ENCODE results near the gene KANSL2.
"Not testable (repeated sequence)": the region's sequence is repeated elsewhere in the genome, so short reads cannot be mapped to it uniquely, and the experiment has no call there.

The KANSL2 gene

DNA sequence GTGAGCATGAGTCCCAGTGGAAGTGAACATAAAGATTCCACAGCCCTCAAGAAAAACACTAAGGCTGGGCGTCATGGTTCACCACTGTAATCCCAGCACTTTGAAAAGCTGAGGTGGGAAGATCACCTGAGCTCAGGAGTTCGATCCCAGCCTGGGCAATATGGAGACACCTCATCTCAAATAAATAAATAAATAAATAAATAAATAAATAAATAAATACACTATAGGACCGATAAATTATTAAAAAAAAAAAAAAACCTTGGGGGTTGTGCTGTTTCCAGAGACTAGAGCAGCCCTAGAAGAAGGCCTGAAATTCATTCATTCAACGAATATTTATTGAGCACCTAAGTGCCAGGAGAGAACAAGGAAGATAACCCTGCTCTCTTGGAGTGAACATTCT lies 1.5 kb upstream of the KANSL2 start:
- DNase-seq: no peak

DNA sequence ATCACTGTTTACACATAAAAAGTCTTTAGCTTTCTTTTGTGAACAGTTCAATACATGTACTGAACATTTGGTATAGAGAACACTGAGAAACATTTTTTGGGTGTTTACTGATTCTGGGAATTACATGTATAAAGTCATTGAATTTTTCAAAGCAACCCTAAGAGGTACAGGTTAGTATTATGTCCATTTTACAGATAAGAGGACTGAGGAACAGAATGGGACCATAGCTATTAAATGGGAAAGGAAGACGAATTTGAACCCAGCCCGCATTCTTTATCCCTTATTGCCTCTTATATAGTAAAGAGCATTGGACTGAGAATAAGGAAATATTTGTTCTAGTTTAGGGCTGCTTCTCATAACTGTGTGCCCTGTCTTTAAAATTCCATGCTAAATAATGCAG lies 889 bp upstream of the KANSL2 start:
- no peak for DNase-seq

DNA sequence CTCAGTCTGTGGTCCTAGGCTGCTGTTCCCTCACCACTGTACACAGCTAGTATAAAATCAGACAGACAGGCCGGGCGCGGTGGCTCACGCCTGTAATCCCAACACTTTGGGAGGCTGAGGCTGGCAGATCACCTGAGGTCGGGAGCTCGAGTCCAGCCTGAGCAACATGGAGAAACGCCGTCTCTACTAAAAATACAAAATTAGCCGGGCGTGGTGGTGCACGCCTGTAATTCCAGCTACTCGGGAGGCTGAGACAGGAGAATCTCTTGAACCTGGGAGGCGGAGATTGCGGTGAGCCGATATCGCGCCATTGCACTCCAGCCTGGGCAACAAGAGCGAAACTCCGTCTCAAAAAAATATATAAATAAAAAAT lies 481 bp upstream of the KANSL2 start:
- DNase-seq: peak; percentile 8

DNA sequence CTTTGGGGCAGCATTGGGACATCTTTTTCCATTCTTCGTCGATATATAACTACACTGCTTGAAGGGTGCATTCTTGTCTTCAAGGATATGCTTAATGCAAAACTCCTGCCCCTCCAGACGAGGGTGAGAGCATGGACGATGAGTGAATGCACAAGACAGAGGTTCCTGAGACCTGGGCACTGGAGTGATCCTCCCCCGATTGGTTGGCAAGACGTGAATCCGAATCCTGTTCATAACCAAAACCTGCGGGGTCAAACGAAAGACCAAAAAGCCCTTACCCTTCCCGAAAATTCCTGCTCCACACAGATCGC lies 684 bp downstream of the KANSL2 start:
- DNase-seq: no peak

DNA sequence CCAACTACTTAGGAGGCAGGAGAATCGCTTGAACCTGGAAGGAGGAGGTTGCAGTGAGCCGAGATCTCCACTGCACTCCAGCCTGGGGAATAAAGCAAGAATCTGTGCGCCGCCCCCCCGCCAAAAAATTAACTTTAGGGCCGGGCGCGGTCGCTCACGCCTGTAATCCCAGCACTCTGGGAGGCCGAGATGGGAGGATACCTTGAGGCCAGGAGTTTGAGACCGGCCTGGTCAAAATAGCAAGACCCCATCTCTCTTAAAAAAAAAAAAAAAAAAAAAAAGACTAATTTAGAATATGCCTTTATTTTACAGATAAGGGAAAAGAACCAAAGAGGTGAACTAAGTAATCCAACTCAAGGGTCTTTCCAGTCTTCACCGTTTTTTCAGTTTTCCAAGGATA lies 1.2 kb downstream of the KANSL2 start:
- no peak for DNase-seq

DNA sequence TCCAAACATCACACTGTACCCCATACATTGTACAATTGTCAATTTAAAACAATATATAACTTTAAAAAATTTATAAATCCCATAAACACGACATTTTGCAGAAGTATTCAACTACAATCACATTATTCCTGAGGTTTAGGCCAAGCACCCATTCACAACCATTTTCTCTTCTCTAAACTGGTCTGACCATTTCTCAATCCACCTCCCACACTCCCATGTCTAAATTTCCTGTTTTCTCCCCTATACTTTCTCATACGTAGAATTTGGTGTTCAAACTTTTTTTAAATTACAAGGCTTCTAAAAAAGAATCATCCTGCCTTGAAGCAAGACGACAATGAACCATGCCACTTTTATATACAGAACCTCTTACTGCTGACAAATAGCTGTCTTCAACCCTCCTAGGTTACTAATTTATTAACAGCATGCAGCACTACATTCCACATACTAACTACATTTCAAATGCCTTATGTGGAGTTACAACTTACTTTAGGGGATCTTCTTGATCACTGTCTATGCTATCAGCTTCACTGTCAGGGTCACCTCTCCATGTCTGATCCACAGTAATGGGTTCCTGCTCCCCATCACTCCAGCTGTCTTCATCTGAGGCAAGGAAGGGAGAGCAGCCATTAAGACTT lies 3.4 kb downstream of the KANSL2 start:
- no peak for DNase-seq

DNA sequence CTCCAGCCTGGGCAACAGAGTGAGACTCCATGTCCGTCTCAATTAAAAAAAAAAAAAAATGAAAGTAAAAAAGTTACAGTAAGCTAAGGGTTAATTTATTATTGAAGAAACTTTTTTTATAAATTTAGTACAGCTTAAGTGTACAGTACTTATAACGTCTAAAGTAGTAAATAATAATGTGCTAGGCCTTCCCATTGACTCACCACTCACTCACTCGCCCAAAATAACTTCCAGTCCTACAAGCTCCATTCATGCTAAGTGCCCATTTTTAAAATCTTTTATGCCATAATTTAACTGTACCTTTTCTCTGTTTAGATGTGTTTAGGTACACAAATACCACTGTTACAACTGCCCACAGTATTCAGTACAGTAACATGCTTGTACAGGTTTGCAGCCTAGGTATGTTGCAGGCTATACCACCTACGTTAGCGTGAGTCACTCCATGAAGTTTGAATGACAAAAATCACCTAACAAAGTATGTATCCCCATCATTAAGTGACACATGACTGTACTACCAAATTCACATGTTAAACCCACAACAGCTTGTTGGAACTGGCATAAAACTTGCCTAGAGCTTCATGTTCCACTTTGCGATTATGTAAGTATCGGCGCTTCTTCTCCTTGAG lies 10.7 kb downstream of the KANSL2 start:
- DNase-seq: no peak

DNA sequence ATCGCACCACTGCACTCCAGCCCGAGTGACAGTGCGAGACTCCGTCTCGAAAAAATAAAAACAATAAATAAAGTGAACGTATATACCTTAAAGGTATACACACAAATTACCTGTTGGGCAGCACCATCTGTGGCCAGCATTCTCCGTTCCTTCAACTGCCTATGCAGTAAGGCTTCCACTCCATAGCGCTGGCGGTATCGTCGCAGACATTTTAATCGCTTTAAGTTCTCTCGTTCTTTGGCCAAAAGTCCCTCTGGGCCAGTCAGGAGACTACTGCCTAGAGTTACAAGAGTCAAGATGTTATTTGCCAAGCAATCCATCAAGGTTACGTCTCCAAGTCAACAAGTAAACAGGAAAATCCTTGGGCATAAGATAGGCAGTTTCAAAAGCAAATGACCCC lies 13.0 kb downstream of the KANSL2 start:
- DNase-seq: no peak

DNA sequence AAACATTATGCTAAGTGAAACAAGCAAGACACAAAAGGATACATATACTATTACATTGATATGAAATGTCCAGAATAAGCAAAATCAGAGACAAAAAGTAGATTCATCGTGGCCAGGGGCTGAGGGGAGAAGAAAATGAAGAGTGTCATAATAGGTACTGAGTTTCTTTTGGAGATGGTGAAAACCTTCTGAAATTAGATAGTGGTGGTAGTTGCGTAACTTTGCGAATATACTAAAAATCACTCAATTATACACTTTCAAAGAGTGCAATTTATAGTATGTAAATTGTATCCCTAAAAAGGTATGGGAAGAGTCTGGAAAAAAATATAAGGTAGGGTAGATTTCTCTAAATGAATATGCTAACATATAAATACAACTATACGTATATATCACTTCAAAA lies 22.2 kb downstream of the KANSL2 start:
- DNase-seq: no peak

DNA sequence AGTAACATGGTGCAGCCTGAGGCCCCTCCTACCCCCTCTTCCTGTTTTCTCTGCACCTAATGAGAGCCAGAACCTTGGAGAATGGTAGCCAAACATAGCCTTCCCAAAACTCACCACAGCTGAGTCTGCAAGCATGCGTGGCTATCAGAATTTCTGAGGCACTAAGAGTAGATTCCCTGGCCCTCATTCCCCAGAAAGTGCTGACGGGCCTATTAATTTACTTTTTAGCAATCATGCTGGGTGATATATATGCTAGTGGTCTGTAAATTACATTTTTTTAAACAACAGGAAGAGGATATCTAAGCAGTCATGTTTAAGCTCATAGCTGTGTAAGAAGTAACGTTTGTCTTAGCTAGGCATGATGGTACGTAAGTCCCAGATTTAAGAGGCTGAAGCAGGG lies 30.4 kb downstream of the KANSL2 start:
- DNase-seq: no peak

DNA sequence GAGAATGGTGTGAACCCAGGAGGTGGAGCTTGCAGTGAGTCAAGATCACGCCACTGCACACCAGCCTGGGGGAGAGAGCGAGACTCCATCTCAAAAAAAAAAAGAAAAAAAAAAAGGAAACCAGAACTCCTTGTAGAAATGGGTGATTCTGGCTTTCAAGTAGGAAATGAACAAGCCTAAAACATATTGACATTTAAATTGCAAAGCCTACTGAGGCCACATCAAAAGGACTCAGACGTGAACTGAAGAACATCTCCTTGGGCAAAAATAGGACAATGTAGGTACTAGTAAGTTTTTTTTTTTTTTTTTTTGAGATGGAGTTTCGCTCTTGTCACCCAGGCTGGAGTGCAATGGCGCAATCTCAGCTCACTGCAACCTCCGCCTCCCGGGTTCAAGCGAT lies 36.7 kb downstream of the KANSL2 start:
- not testable (repeated sequence) for DNase-seq

DNA sequence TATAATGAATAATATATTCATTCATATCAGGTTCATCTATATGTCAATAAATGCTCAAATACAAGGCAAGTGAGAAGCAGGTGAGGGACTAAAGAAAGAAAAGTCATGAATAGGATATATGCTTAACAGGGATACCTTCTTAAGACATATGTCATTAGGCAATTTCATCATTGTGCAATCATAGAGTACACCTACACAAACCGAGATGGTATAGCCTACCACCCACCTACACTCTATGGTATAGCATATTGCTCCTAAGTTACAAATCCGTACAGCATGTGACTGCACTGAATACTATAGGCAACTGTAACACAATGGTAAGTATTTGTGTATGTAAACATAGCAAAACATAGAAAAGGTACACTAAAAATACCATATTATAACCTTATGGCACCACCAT lies 39.0 kb downstream of the KANSL2 start:
- no peak for DNase-seq

DNA sequence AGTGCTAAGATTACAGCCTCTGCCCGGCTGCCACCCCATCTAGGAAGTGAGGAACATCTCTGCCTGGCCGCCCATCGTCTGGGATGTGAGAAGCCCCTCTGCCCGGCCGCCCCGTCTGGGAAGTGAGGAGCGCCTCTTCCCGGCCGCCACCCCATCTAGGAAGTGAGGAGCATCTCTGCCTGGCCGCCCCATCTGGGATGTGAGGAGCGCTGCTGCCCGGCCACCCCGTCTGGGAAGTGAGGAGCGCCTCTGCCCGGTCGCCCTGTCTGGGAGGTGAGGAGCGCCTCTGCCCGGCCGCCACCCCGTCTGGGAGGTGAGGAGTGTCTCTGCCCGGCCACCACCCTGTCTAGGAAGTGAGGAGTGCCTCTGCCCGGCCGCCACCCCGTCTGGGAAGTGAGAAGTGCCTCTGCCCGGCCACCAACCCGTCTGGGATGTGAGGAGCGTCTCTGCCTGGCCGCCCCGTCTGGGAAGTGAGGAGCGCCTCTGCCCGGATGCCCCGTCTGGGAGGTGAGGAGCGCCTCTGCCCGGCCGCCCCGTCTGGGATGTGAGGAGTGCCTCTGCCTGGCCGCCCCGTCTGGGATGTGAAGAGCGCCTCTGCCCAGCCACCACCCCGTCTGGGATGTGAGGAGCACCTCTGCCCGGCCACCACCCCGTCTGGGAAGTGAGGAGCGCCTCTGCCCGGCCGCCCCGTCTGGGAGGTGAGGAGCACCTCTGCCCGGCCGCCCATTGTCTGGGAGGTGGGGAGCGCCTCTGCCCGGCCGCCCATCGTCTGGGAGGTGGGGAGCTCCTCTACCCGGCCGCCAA lies 40.1 kb downstream of the KANSL2 start:
- not testable (repeated sequence) for DNase-seq

DNA sequence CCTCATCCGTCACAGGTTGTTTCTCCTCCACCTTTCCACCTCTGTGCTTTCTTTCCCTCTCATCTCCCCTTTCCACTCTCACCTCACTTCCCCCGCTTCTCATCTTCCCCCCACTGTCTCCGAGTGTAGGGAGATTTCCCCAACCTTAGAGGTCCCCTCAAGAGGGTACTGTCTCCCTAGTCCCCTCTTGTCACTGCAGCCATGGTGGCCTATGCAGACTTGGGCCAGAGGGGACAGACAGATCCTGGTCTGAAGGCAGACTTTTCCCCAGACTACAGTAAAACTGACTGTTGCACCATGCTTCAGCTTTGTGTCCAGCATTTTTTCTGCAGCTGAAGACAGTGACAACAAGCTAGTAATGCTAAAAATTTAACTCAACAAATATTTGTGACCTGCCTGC lies 41.2 kb downstream of the KANSL2 start:
- DNase-seq: no peak

DNA sequence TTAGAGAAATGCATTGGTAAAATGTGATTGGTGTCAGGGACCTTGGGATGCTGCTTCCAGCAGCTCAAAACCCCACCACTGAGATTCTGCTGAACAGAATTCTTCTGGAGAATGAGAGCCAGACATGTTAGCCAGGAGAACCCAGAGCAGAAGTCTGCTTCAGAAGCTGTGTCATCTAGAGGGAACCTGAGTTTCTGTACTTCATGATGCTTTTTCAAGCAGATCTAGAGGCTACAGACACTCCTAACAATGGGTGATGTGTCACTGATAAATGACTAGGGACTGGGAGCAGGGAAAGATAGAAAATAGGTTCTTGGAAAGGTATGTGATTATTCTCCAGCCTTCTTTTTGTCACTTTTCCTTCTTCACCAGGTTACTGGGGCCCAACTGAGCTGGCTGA lies 41.6 kb downstream of the KANSL2 start:
- DNase-seq: no peak

DNA sequence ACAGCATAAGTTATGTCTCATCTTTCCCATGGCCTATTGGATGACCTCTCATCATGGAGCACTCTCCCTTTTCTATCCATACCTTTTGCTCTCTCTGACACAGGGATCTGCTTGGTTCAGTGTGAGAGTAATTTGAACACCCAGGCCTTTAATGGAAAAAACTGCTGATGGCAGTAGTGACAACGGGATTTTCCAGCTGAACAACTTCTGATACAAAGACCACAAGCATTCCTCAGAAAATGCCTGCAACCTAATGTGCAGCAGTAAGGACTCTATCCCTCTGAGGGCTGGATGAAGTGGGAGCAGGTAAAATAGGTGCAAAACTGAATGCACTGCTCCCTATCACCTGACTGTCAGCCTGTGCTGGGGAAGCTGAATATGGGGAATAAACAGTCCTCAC lies 51.0 kb downstream of the KANSL2 start:
- no peak for DNase-seq

DNA sequence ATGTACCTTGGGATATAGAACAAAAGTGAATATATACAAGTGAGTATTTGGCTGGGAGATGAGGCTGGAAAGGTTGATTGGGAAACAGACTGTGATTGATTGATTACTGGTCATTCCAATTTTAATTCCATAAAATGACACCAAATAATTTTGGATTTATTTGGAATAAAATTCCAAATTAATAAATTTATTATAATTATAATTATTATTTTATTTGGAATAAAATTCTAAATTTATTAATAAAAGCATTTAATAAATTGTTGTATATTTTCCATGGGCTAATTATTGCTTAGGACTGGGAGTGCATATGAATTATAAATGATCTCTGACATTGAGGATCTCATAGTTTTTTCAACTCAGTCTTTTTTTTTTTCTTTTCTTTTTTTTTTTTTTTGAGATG lies 51.7 kb downstream of the KANSL2 start:
- no peak for DNase-seq

DNA sequence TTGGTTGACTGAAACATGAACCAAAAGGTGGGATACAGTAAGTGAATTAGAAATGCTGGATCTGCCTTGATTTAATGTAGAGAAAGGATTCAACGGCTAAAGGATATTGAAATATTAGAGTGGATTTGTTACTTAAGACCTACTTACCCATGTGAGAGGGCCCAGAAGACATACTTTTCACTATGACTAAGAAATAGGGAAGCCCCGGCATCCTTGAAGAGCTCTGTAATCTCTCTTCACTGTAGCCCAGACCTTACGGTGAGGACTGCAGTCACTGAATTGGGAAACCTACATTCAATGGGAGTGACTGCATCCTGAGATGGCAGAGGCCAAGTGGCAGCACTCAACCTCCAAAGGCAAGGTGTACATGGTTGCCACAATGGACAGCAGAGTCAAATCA lies 52.5 kb downstream of the KANSL2 start:
- DNase-seq: no peak

DNA sequence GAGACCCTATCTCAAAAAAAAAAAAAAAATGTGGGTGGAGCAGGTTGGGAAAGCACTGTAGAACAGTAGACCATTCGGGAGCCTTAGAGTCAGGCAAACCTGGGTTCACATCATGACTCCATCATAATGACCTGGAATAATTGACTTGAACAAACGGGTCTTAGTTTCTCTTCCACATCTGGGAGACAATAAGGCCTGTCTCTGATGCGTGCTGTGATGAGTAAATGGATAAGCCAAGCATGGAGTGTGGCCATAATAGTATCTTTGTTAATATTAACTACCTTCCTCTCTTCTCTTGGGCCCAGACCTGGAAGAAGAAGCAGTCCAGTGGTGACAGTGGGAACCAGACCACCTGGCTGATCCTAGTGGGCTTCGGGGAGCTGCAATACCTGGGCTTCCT lies 54.5 kb downstream of the KANSL2 start:
- DNase-seq: no peak

DNA sequence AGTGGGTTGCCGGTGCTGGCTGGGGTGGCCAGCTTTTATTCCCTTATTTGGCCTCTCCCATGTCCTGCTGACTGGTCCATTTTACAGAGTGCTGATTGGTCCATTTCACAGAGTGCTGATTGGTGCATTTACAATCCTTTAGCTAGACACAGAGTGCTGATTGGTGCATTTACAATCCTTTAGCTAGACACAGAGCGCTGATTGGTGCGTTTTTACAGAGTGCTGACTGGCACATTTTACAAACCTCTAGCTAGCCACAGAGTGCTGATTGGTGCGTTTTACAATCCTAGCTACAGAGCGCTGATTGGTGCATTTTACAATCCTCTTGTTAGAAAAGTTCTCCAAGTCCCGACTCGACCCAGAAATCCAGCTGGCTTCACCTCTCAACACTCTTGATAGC lies 59.0 kb downstream of the KANSL2 start:
- DNase-seq: not testable (repeated sequence)

DNA sequence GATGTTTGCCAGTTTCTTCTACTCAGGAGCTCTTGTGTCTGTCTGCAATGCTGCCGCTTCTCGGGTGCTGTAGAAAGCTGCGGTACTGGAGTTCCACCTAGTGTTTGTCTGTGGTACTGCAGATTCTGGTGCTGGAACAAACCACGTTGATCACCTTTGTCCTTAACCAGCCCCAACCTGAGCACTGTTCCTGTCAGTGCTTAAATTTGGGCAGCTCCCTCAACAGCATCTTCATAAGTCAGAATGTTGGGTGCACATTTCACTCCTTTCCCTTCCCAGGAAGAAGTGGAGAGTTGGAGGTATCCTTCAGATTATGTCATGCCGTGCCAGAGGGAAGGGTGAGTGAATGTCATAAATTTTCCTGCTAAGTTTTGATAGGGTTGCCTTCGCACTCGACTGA lies 63.5 kb downstream of the KANSL2 start:
- DNase-seq: peak; percentile 76

DNA sequence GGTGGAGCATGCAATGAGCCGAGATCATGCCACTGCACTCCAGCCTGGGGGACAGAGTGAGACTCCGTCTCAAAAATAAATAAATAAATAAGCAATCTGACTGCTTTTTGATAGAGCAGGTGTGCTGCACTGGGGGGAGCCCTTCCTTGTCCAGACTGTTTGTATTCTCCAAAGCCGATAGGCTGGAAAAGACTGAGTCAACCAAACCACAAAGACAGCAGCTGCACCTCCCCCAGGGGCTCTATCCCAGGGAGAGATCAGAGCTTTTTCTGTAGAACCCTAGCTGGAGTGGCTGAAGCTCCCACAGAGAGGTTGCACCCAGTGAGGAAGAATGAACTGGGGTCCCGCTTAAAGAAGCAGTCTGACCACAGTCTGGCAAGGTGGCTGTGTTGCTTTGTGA lies 66.4 kb downstream of the KANSL2 start:
- DNase-seq: no peak

DNA sequence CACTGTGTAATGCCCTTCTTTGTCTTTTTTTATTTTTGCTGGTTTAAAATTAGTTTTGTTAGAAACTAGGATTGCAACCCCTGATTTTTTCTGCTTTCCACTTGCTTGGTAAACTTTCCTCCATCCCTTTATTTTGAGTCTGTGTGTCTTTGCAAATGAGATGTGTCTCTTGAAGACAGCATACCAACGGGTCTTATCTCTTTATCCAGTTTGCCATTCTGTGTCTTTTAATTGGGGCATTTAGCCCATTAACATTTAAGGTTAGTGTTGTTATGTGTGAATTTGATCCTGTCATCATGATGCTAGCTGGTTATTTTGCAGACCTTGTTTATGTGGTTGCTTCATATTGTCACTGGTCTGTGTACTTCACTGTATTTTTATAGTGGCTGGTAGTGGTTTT lies 68.7 kb downstream of the KANSL2 start:
- DNase-seq: no peak
